NCI-H1105 (cell line): Measurements from ENCODE around the gene PTH.
A peak's percentile ranks its signal among the peaks of the same experiment; 100 is the strongest.

Experiments used
- DNase-seq: peaks from one replicate; lab custom pipeline; 2025; lab: John Stamatoyannopoulos, UW

The PTH gene

DNA sequence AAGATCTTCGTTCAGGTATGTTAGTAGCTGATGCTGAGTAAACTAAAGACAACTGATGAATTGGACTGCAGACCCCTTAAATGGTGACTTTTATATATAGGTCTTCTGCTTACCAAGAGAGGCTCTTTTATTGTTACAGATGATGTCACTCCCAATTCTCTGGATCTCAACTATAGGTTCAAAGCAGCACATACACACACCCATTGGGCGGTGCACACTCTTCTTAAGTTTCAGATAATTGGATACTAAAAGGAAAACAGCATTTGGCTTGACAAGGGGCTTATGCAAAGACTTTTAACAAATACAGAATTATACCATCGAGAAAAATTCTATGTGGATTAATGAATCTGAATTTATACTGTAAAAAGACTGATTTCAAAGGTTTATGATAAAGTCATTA, at the start of gene PTH:
Gene PTH (minus strand): TSS at position 69 of the 400 bp plus-strand sequence. CDS start 3,142 bp downstream, outside the sequence.
- DNase-seq: no peak

DNA sequence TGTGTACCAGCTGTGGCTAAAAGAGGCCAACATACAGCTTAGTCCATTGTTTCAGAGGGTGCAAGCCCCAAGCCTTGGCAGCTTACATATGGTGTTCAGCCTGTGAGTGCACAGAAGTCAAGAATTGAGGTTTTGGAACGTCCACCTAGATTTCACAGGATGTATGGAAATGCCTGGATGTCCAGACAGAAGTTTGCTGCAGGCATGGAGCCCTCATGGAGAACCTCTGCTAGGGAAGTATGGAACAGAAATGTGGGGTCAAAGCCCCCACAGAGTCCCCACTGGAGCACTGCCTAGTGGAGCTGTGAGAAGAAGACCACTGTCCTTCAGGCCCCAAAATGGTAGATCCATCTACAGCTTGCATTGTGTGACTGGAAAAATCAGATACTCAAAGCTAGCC, 42.2 kb upstream of the PTH start:
- DNase-seq: no peak

DNA sequence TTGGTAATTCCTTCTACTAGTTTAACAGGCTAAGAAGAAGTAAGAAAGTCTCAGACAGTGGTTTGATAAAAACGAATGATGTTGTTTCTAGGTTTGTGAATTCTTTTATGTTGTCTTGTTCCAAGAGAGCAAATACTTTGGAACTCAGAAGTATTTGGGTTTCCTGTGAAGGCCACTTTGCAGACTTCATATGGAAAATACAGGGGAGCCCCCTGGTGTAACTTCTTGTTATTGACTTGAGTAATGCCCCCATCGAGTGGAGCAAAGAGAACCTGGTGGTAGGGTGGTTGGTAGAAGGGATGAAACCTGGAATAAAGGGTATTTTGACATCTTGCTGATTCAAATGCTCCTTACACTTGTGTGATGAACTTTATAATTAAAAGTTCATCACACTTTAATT, 40.0 kb upstream of the PTH start:
- DNase-seq: no peak

DNA sequence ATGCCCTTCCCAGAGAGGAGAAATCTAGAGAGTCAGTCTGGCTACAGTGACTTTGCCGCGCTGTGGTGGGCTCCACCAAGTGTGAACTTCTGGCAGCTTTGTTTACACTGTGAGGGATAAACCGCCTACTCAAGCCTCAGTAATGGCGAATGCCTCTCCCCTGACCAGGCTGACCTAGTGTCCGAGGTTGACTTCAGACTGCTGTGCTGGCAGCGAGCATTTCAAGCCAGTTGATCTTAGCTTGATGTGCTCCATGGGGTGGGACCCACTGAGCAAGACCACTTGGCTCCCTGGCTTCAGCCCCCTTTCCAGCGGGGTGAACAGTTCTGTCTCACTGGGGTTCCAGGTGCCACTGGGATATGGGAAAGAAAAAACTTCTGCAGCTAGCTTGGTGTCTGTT, 38.6 kb upstream of the PTH start:
- DNase-seq: no peak

DNA sequence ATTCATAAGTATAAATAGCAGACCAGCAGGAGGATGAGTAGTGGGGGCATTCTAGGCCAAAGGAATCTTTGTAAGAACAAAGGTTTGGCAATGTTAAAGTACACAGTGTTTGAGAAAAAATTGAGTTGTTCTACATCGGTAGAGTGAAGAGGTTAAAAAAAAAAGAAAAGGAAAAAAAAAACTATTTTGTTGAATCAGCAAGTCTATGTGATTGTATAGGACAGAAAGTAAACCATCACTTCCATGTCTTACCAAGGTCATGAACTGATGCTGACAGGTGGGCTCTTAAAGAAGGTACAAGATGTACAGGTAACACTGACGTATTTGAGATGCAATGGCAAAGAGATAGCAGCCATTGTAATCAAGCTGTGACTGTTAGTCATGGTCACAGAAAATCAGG, 29.5 kb upstream of the PTH start:
- DNase-seq: no peak

DNA sequence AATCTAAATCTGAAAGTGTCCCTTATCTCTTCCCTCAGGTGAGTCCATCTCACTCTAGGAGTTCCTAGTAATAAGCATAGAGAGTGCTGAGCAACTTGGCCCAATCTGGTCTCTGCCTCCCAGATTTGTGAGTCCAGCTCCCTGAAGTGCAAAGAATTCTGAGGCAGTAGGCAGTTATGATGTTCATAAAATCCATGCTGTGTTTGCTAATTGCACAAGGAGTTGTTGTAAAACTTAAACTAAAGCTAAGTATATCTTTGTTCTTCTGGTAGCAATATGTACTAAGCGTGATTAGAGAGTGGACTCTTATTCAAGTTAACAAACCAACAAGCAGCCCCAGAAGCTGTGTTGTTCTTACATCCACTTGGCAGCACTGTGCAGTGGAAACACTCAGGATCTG, 7.6 kb upstream of the PTH start:
- no peak for DNase-seq

DNA sequence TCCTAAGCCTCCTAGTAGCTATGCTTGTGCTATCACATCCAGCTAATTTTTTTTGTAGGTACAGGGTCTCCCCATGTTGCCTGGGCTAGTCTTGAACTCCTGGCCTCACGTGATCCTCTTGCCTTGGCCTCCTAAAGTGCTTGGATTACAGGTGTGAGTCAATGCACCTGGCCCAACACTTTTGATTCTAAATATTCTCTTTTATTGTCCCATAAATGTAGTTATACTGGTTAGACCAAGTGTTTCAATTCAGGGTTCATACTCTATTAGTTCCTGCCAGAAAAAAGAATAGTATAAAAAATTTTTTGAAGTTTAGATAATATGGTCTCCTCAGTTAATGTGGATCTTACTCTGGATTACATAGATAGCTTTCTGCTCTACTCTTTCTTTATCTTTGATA, 6.7 kb upstream of the PTH start:
- no peak for DNase-seq

DNA sequence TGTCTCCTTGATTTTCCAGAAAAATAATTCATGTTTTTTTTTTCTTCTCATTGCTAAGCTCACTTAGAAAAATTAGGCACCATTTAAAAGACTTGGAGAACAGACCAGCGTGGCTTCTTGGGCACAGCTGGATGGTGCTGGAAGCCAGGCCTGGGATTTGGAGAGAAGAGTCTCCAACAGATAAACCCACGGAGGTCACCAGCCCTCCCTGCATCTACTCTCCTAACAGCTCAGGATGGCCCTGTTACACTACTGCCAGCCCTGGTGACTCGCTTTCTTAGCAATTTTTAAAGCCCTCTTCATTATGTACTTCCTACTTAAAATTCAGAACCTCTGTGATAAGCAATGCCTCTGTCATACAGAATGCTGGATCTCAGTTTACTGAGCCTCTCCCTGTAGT, 1.7 kb downstream of the PTH start:
- no peak for DNase-seq

DNA sequence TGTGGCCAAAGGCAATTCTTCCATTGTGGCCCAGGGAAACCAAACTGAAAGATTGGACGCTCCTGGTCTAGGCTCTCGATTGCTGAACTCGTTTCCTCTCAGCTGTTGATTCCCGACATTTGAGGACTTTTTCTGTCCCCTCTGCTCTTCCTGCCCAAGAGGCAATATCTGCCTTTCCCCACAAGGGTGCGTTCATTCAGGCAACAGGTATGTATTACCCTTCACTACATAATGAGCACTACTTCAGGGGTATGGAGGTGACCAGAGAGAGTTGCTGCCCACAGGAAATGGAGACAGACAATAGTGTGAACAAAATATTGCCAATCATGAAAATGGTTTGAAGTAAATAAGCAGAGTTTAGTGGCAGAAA, 8.2 kb downstream of the PTH start:
- DNase-seq: no peak

DNA sequence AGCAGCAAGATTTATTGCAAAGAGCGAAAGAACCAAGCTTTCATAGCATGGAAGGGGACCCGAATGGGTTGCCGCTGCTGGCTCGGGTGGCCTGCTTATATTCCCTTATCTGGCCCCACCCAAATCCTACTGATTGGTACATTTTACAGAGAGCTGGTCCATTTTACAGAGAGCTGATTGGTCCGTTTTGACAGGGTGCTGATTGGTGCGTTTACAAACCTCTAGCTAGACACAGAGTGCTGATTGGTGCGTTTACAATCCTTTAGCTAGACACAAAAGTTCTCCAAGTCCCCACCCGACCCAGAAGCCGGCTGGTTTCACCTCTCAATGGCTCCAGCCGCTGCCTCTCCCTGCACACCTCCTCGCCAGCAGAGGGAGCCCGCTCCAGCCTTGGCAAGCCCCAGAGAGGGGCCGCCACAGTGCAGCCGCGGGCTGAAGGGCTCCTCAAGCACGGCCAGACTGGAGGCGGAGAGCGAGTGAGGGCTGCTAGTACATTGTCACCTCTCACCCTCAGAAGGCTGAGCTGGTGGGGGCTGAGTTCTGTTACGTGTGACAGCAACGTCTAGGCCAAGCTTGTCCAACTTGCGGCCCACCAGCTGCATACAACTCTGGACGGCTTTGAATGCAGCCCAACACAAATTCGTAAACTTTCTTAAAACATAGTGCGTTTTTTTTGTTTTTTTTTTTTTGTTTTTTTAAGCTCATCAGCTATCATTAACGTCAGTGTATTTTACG, 8.7 kb downstream of the PTH start:
- no peak for DNase-seq

DNA sequence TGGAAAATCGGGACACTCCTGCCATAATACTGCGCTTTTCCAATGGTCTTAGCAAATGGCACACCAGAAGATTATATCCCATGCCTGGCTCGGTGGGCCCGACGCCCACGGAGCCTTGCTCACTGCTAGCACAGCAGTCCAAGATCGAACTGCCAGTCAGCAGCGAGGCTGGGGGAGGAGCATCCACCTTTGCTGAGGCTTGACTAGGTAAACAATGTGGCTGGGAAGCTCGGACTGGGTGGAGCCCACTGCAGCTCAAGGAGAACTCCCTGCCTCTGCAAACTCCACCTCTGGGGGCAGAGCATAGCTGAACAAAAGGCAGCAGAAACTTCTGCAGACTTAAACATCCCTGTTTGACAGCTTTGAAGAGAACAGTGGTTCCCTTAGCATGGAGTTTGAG, 15.6 kb downstream of the PTH start:
- no peak for DNase-seq

DNA sequence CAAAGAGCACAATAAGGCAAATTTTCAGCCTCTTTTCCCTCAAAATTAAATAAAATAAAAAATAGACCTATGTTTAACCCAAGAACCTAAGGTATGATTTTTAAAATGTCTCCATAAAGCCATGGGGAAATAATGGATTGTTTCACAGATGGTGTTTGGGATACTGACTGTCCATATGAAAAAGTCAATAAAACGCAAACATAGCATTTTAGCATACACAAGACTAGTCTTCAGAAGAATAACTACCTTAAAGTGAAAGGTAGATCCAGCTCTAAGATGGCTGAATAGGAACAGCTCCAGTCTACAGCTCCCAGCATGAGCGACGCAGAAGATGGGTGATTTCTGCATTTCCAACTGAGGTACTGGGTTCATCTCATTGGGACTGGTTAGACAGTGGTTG, 16.1 kb downstream of the PTH start:
- no peak for DNase-seq

DNA sequence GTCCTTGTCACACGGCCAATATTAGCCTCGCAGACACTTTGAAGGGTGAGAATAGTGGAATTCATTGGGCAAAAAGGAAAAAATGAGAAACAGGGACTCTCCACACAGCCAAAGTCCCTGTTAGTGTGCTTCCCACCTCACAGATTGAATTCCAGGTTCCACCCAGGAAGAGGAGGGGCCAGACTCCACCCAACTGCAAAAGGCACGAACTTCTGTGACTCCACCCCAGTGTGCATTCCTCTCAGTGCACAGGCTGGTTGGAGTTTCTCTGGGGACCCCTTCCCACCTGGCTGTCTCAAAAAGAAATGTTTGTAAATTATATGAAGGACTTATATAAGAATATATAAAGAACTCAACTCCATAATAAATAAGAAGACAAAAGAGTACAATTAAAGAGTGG, 20.7 kb downstream of the PTH start:
- no peak for DNase-seq

DNA sequence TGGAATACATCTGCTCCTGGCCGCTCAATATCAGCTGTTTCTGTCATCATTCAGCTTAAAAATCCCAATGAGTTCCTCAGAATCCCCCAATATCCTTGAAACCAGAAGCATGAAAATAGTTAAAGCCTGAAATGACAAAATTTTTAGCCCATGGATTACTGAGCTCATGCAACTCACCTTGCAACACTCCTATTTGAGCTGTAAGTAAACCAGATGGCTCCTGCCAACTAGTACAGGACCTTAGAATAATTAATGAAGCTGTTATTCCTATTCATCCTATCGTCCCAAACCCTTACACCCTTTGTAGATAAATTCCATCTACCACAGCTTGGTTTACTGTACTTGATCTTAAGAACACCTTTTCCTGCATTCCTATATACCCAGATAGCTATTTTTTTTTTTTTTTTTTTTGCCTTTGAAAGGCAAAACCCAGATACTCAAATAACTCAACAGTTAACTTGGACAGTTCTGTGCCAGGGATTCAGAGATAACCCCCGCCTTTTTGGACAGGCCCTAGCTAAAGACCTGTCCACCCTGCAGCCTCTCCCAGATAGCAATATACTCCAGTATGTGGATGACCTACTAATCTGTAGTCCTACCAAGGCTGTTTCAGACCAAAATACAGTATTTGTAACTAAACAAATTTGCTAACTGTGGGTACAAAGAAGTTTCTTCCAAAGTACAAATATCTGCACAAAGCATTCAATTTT, 22.6 kb downstream of the PTH start:
- no peak for DNase-seq

DNA sequence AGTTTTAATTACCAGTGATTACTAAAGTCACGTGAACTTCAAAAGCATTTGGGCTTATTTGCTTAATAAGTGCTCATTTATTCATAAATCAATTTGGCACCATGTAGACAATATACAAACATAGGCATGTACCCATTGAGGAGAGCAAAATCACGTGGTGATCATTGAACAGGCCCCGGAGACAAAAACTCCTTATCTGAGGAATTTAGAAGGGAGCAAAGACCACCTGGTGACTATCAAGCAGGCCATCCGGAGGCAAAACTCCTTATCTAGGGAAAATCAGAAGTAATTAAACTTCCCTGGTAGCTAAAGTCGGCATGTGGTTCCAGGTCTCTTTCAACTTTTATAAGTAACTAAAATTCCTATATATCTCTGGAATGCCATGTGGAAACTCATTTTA, 27.0 kb downstream of the PTH start:
- DNase-seq: no peak

DNA sequence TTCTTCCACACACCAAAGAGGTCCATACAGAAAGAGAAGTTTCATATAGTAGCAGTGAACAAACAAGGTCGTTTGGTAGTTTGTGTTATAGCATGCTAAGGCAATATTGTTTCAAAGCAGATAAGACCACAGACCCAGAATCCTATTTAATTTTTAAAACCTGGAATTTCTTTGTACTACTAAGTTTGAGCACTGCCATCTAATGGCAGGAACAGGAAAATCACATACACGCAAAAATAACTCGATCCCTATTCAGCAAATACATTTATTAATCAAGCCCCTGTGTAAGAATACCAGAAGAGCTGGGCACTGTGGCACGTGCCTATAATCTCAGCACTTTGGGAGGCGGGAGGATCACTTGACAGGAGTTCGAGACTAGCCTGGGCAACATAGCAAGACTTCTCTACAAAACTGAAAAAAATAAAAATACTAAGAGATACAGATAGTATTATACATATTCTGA, 29.9 kb downstream of the PTH start:
- DNase-seq: no peak

DNA sequence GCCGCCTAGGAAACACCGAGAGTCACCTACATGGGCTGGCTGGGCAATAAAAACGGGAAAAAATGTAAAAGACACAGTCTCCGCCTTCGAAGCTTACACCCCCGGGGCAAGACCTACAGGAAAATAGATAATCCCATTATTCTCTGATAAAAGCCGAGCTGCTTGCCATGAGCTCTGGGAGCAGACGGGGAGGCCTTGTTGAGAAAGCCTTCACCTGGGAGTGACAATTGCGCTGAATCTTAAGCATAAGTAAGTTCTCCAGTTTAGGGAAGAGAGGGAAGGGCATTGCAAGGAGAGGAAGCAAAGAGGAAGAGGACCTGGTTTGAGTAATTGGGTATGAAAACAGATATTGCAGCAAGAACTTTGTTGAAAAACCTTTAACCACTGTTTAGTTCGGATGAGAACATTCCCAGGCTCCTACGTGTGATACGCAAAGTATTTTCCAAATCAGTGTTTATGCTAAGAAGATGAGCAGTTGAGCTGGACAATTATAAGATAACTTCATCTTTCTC, 32.0 kb downstream of the PTH start:
- no peak for DNase-seq

DNA sequence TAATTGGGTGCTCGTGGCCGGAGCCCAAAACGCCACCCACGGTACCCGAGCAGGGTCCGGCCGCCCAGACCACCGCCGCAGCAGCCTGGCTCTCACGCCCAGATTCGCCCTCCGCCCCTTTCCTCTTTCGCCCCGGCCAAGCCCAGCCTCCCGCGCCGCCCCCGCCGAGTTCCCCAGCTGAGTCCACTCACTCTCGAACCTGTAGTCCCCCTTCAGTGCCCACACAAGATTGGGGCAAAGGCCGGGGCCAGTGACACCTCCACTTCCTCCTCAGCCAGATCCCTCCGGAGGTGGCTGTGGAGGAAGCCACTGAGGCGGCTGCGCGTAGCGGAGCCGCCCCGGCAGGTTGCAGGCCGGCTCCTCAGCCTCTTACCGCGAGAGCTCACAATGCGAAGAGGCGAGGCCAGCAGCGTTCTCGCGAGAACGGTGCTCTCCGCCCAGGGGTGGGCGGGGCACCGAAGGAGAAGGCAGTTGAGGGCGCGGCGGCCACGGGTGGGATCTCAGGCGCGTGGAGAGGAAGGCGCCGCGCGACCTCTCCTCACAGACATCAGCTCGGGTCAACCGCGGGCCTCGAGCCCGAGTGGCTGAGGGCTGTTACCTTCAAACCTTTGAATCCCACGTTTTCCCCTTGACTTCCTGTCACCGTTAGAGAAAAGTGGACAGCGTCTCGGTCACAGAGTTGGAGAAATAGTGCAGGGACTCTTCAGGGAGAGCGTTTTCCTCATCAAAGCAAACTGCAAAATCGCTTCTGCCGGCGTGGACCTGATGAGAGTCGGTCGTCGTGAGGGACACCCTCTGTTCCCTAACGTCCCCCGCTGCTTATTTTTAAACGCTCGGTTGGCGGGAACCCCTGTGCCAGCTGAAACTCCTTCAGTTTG, 32.7 kb downstream of the PTH start, which contains the start of gene BTBD10:
Gene BTBD10 (minus strand): TSS at position 322 of the 878 bp plus-strand sequence. CDS start 18,098 bp downstream, outside the sequence.
- peak; percentile 92 for DNase-seq

DNA sequence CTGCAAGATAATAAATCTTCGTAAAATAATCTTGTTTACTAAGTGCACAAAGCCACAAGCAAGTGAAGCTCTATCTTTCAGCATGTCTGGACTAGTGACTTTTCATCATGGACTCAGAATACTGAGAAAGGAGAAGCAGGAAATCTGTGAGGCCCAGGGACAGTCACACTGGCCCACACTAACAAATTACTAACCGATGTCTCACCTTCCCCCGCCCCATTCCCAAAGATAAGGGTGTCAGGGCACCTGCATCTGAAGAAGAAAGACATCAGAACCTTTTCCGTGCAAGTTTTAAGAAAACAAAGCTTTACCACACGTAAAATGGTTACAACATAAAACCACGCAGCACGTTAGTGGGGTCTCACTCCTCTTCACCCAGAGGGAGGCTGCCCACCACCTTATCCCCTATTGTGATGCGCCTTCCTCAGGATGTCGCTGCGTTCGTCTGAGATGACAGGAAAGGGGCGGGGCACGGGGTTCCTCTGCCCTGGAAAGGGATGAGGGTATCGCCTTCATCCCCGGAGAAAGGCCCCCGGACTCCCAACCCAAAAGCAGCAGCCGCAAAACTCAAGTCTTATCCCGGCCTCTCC, 33.4 kb downstream of the PTH start:
- peak; percentile 50 for DNase-seq

DNA sequence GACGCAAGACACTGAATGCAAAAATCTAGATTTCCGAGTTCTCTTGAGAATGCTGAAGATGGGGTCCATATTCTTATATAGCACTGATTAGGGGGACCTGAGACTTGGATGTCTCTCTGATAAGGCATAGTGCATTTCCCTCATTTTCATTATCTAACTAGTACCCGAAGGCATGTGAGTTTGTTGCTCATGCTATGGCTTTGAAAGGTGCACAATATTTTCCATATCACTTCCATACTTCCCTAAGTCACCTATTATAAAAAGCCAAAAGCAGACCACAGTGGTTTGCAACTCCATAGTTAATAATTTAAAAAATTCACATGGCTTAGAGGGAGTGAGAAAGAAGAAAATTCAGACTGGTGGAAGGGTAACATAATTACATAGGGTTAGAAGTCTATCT, 34.5 kb downstream of the PTH start:
- no peak for DNase-seq

DNA sequence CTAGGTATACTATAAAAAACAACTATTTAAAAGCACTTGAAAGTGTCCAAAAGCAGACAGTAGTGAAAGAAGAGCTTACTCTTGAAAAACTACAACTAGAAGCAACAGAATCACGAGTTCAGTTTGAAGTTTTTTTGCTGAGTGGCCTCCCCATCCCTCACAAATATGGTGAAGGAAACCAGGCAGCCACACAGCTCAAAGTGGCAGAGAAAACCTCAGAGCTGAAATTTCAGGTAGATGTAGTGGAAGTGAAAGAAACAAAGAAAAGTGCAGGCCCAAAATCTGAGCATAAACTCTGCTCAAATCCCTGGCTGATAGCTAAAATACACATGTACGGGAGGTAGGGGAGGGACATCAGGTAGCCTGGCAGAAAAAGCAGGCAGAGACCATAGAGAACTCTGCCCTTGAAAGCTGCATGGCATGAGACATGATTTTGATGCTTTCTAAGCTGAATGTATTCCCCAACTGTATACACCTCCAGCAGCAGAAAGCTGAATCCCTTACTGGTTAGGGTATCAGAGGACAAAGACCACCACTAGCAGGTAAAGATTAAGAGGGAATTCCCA, 44.9 kb downstream of the PTH start:
- no peak for DNase-seq

DNA sequence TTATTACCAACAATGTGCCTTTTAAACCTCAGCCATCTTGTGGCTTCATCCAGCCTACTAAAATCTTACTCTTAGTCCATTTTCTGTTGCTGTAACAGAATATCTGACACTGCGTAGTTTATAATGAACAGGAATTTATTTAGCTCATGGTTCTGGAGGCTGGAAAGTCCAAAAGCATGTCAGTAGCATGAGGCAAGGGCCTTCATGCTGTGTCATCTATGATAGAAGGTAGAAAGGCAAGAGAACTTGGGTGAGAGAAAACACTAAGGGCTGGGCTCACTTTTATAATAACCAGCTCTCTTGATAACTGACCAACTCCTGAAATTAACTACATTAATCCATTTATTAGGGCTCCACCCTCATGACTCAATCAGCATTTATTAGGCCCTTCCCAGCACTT, 46.3 kb downstream of the PTH start:
- no peak for DNase-seq
